ENCODE data around the gene SPON1. TPM values are rescaled to one million over a fixed set of nuclear protein-coding genes. Genes with fewer than 3 reads are reported as not detected.
"Not testable (repeated sequence)": the region's sequence is repeated elsewhere in the genome, so short reads cannot be mapped to it uniquely, and the experiment has no call there.

SPON1 gene
- total and polyA plus RNA-seq, 2 of the 8 experiments (the other 6 are each of a cell fraction or from before 2014, with no cell fraction given) = 1.5 to 5.4 TPM

DNA sequence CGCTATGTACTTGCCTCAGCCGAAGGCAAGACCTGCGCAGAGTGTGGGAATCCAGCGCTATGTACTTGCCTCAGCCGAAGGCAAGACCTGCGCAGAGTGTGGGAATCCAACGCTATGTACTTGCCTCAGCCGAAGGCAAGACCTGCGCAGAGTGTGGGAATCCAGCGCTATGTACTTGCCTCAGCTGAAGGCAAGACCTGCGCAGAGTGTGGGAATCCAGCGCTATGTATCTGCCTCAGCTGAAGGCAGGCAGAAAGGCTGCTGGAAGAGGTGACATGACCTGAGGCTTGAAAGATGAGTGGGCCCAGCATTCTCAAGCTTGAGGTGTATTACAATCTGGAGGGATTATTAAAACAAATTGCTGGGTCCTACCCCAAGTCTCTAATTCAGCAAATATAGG is 290.0 kb downstream of the SPON1 start:
- CTCF ChIA-PET (ENCODE audit: partially characterized antibody) = interaction anchor here (0.7 to 5.7 kb wide), 15 partner anchors 16 to 1042 kb away, joined by 3 to 66 read pairs (median 5); partner anchors contain the start of gene SPON1
- 97% methylated on average over 7 of the region's 12 CpGs; no CpG with 5 or more reads in 1 of the 2 experiments for whole genome bisulfite sequencing, 2 experiments (ENCODE audit: extremely low coverage in 1 of 2, insufficient coverage in 1 of 2, insufficient read length in 1 of 2, insufficient replicate concordance in 2 of 2, low coverage in 1 of 2, low lambda C conversion rate in 2 of 2, missing lambda C conversion rate in 1 of 2)

More for the DNA sequence above, 290.0 kb downstream of the SPON1 start:
- not testable (repeated sequence) for H2BK20ac ChIP-seq (ENCODE audit: low read length); H3K79me1 ChIP-seq (ENCODE audit: low read depth, low read length); H2BK12ac ChIP-seq (ENCODE audit: low read depth, low read length); H2BK15ac ChIP-seq (ENCODE audit: low read length); H4K5ac ChIP-seq (ENCODE audit: insufficient read length, low read depth, low read length); H3K36me3 ChIP-seq (ENCODE audit: control insufficient read depth in 2 of 4, insufficient read depth in 4 of 4, low read length in 3 of 4); H3K9me3 ChIP-seq (ENCODE audit: insufficient read depth in 2 of 2, low read depth in 1 of 2, low read length in 1 of 2); DNase-seq (ENCODE audit: low read depth in 1 of 2, low spot score in 2 of 2); H4K20me1 ChIP-seq (replicated peaks in 1 of 2; ENCODE audit: control insufficient read depth in 1 of 2, insufficient read depth in 2 of 2, low read length in 2 of 2); H2BK5ac ChIP-seq (ENCODE audit: low read depth, low read length); H3K9ac ChIP-seq (replicated peaks in 1 of 4; ENCODE audit: extremely low read depth in 1 of 4, low read depth in 3 of 4, low read length in 3 of 4); H3K27me3 ChIP-seq (replicated peaks in 1 of 4; ENCODE audit: control insufficient read depth in 3 of 4, extremely low read depth in 1 of 4, insufficient read depth in 3 of 4, low read length in 3 of 4); H3K79me2 ChIP-seq (ENCODE audit: control insufficient read depth in 1 of 2, insufficient read depth in 2 of 2, low read length in 2 of 2); H4K8ac ChIP-seq (ENCODE audit: extremely low read depth, insufficient read depth, low read length); H2AFZ ChIP-seq (ENCODE audit: low read length); H2BK120ac ChIP-seq (replicated peaks; ENCODE audit: low read depth, low read length); H3K14ac ChIP-seq (ENCODE audit: insufficient read length); H3K4ac ChIP-seq (replicated peaks; ENCODE audit: insufficient read length, low read depth, low read length); H3K23ac ChIP-seq (ENCODE audit: insufficient read length); H3K18ac ChIP-seq (ENCODE audit: extremely low read depth, low read length); H3K4me2 ChIP-seq (ENCODE audit: insufficient read depth in 1 of 2, low read depth in 2 of 2, low read length in 2 of 2); H2AK5ac ChIP-seq (ENCODE audit: low read depth, low read length); H3K23me2 ChIP-seq (ENCODE audit: low read depth, low read length); H3K4me3 ChIP-seq (ENCODE audit: extremely low read depth in 1 of 4, insufficient read depth in 2 of 4, low read depth in 3 of 4, low read length in 4 of 4); H4K91ac ChIP-seq (replicated peaks; ENCODE audit: insufficient read length, low read length); H3K27ac ChIP-seq (ENCODE audit: low read depth, low read length); FAIRE-seq; H3K4me1 ChIP-seq (replicated peaks in 1 of 4; ENCODE audit: control insufficient read depth in 3 of 4, insufficient read depth in 4 of 4, low read length in 3 of 4); H3K56ac ChIP-seq (replicated peaks; ENCODE audit: insufficient read length, low read depth, low read length)
- POLR2A ChIA-PET (ENCODE audit: partially characterized antibody) = interaction anchor here (0.8 to 1.4 kb wide), 3 partner anchors 8 to 49 kb away, joined by 3 to 7 read pairs (median 4); no protein-coding TSS in a partner anchor
